ENCODE measurements around the gene DOCK9. TPM values are rescaled to one million over a fixed set of nuclear protein-coding genes. Genes with fewer than 3 reads are reported as not detected.

Gene DOCK9
- total RNA-seq, 1 experiment from 2014 or later = 36.6 TPM

DNA sequence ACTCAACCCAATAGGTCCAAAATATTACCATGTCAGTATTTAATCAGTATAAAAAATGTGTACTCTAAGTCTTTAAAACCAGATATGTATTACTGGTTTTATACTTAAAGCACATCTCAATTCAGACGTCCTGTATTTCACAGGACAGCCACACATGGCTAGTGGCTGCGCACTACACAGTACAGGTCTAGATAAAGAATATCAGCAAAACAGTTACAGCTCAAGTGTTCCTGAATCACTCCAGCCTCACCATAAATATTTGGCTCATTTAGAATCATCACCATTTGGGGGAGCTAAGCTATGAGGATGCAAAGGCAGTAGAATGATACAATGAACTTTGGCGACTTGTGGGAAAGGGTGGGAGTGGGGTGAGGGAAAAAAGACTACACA is 89.0 kb downstream of the DOCK9 start:
- no peak for TF ChIP-seq ZNF396 (CRISPR knock-in tag; IDR thresholded peaks at IDR 0.05; ENCODE audit: borderline replicate concordance)
- TF ChIP-seq NR2C2 (CRISPR knock-in tag; IDR thresholded peaks at IDR 0.05) = no peak
- TF ChIP-seq, protein P1, sequence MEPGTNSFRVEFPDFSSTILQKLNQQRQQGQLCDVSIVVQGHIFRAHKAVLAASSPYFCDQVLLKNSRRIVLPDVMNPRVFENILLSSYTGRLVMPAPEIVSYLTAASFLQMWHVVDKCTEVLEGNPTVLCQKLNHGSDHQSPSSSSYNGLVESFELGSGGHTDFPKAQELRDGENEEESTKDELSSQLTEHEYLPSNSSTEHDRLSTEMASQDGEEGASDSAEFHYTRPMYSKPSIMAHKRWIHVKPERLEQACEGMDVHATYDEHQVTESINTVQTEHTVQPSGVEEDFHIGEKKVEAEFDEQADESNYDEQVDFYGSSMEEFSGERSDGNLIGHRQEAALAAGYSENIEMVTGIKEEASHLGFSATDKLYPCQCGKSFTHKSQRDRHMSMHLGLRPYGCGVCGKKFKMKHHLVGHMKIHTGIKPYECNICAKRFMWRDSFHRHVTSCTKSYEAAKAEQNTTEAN (CRISPR knock-in tag; IDR thresholded peaks at IDR 0.05) = no peak
- no peak for TF ChIP-seq OVOL2 (CRISPR knock-in tag; IDR thresholded peaks at IDR 0.05; ENCODE audit: borderline replicate concordance)
- ChIA-PET POLR2A (no interaction called here), CTCF (interaction anchor here (0.8 to 1.3 kb wide), 4 partner anchors 22 to 145 kb away, joined by 3 to 4 read pairs (median 3); no protein-coding TSS in a partner anchor)
- no peaks in the 10 kb centered on the region for H3K9me3 Mint-ChIP-seq
- H3K4me3 Mint-ChIP-seq = no peak overlapping the region
- no peak overlapping the region for H3K27ac Mint-ChIP-seq
- no peaks in the 10 kb centered on the region for H3K27me3 Mint-ChIP-seq (ENCODE audit: low read depth)
- H3K4me1 Mint-ChIP-seq = peaks cover 55% of the 10 kb centered on the region
- peaks cover 3% of the 10 kb centered on the region; the same call in 1 of the 2 replicates for H3K36me3 Mint-ChIP-seq
- DNase-seq (ENCODE audit: low spot score) (no peak), ATAC-seq (no peak)

DNA sequence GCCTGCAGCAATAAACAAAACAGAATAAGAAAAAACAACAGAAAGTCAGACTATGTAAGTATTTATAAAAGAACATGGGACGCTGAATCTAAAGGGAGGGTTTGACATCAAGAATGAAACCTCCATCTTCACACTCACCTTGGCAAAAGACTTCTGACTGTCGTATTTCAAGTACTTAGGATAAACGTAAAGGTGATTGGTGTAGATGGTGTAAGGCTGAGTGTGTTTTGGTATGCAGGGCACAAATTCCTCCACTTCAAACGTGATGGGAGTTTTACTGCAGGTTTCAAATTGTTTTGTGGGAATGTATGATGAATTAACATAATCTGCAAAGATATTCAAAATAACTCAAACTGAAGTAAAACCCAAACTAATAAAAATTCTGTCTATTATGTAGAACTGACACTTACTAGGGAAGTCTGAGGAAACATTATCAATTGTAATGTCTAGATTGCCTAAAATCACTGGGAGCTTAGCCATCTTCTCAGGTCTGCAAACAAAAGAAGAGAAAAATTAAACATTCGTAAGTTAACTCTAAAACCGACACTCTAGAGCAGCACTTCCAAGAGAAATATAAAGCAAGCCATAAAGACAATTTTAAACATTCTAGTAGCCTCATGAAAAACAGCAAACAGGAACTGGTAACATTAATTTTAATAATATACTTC is 89.5 kb downstream of the DOCK9 start:
- H3K9me3 Mint-ChIP-seq = no peaks in the 10 kb centered on the region
- H3K36me3 Mint-ChIP-seq = peaks cover 3% of the 10 kb centered on the region; the same call in 1 of the 2 replicates
- CTCF ChIA-PET = interaction anchor here (0.8 to 1.0 kb wide), 2 partner anchors 22 to 48 kb away, joined by 3 read pairs; no protein-coding TSS in a partner anchor
- peaks cover 54% of the 10 kb centered on the region for H3K4me1 Mint-ChIP-seq
- no peak for DNase-seq (ENCODE audit: low spot score)
- no peak for TF ChIP-seq ZNF317 (CRISPR knock-in tag; IDR thresholded peaks at IDR 0.05; ENCODE audit: borderline replicate concordance, low read depth)
- no peak for TF ChIP-seq HMGXB4 (CRISPR knock-in tag; IDR thresholded peaks at IDR 0.05)
- TF ChIP-seq ZSCAN18 (CRISPR knock-in tag; IDR thresholded peaks at IDR 0.05) = no peak
- no peak for TF ChIP-seq RORB (CRISPR knock-in tag; IDR thresholded peaks at IDR 0.05)
- no peak for TF ChIP-seq E2F5 (CRISPR knock-in tag; IDR thresholded peaks at IDR 0.05)
- TF ChIP-seq MYBL2 (CRISPR knock-in tag; IDR thresholded peaks at IDR 0.05) = no peak
- POLR2A ChIA-PET = no interaction called here
- no peak overlapping the region for H3K4me3 Mint-ChIP-seq
- no peaks in the 10 kb centered on the region for H3K27me3 Mint-ChIP-seq (ENCODE audit: low read depth)
- H3K27ac Mint-ChIP-seq = peak overlapping the region; percentile 36; the same call in 1 of the 2 replicates
- ATAC-seq = no peak

GRCh38 chr13:98886587-98887230 is 91.2 kb downstream of the DOCK9 start:
- Mint-ChIP-seq H3K4me3 (no peak overlapping the region), H3K27ac (peak overlapping the region; percentile 21), H3K27me3 (ENCODE audit: low read depth) (no peaks in the 10 kb centered on the region), H3K36me3 (peaks cover 8% of the 10 kb centered on the region), H3K9me3 (no peaks in the 10 kb centered on the region), H3K4me1 (peaks cover 39% of the 10 kb centered on the region)
- ATAC-seq (peak; percentile 57; the same call in 1 of the 2 replicates), DNase-seq (ENCODE audit: low spot score) (no peak)
- ChIA-PET POLR2A (no interaction called here), CTCF (interaction anchor here (1.0 kb wide), 1 partner anchor 17 kb away, joined by 4 read pairs; no protein-coding TSS in a partner anchor)
- TF ChIP-seq, protein P2, sequence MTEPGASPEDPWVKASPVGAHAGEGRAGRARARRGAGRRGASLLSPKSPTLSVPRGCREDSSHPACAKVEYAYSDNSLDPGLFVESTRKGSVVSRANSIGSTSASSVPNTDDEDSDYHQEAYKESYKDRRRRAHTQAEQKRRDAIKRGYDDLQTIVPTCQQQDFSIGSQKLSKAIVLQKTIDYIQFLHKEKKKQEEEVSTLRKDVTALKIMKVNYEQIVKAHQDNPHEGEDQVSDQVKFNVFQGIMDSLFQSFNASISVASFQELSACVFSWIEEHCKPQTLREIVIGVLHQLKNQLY (CRISPR knock-in tag; IDR thresholded peaks at IDR 0.05) = no peak
- TF ChIP-seq, protein P3, sequence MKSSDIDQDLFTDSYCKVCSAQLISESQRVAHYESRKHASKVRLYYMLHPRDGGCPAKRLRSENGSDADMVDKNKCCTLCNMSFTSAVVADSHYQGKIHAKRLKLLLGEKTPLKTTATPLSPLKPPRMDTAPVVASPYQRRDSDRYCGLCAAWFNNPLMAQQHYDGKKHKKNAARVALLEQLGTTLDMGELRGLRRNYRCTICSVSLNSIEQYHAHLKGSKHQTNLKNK (CRISPR knock-in tag; IDR thresholded peaks at IDR 0.05) = no peak

Data from WTC11 (cell line).